ENCODE measurements around the gene LONP1.

- TF ChIP-seq POLR2A (IDR thresholded peaks at IDR 0.05) (no peak), POLR2AphosphoS5 (IDR thresholded peaks at IDR 0.05) (peak in 2 of 3 donors; percentile 6 to 8)
- TF ChIP-seq, protein P1, sequence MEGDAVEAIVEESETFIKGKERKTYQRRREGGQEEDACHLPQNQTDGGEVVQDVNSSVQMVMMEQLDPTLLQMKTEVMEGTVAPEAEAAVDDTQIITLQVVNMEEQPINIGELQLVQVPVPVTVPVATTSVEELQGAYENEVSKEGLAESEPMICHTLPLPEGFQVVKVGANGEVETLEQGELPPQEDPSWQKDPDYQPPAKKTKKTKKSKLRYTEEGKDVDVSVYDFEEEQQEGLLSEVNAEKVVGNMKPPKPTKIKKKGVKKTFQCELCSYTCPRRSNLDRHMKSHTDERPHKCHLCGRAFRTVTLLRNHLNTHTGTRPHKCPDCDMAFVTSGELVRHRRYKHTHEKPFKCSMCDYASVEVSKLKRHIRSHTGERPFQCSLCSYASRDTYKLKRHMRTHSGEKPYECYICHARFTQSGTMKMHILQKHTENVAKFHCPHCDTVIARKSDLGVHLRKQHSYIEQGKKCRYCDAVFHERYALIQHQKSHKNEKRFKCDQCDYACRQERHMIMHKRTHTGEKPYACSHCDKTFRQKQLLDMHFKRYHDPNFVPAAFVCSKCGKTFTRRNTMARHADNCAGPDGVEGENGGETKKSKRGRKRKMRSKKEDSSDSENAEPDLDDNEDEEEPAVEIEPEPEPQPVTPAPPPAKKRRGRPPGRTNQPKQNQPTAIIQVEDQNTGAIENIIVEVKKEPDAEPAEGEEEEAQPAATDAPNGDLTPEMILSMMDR (IDR thresholded peaks at IDR 0.05 in 8 of 11, conservative IDR thresholded peaks at IDR 0.05 in 3 of 11) = no peak
Observed at GRCh38 chr19:5697022-5697889, 22.7 kb downstream of the LONP1 start.
